Panc1 (cell line): ENCODE measurements around the gene TBRG4. TPM values are rescaled to one million over a fixed set of nuclear protein-coding genes. Genes with fewer than 3 reads are reported as not detected.

ENCODE experiments used
- ATAC-seq: fragments of 200-7000 bp; cut with Tn5 transposase; 2 replicates; pipeline ENCODE4 v1.9.1; 2020; ENCODE audit warnings: mild to moderate bottlenecking, moderate library complexity
- BruUV-seq: library from RNA; stranded (reverse); fragments of 400-500 nt; replicated peaks from 2 replicates; lab custom pipeline; 2021; lab: Mats Ljungman, UMichigan
- CTCF ChIA-PET: fragments of 300-600 bp; sonication (Branson Sonifier 250); formaldehyde crosslinking; loops from one replicate; lab custom pipeline; 2022; ENCODE audit warnings: antibody characterized with exemption; lab: Charles Lee
- POLR2A ChIA-PET: fragments of 300-600 bp; sonication (Branson Sonifier 250); formaldehyde crosslinking; loops from one replicate; lab custom pipeline; 2022; ENCODE audit warnings: antibody characterized with exemption; lab: Charles Lee
- DNase-seq: peaks from one replicate; pipeline ENCODE4 v3.0.0-alpha.2; 2010; ENCODE audit warnings: low read depth, low spot score
- H3K27ac ChIP-seq: 2 replicates; pipeline ENCODE4 v1.5.1; 2011; ENCODE audit warnings: mild to moderate bottlenecking, low read length, inconsistent platforms
- H3K27me3 ChIP-seq: fragments of 200-500 bp; sonication (Bioruptor generic); 2 replicates; pipeline ENCODE4 v1.6.0; 2014; ENCODE audit warnings: low read length, inconsistent platforms; ENCODE audit not compliant: control insufficient read depth, insufficient read depth
- H3K36me3 ChIP-seq: fragments of 200-500 bp; sonication (Bioruptor generic); 2 replicates; pipeline ENCODE4 v1.5.1; 2014; ENCODE audit warnings: inconsistent platforms, mild to moderate bottlenecking, low read length, moderate library complexity; ENCODE audit not compliant: control insufficient read depth, insufficient read depth
- H3K4me1 ChIP-seq: 2 replicates; pipeline ENCODE4 v1.5.1; 2011; ENCODE audit warnings: inconsistent platforms, mild to moderate bottlenecking, low read length, moderate library complexity; ENCODE audit not compliant: control insufficient read depth, insufficient read depth
- H3K4me3 ChIP-seq, 2 experiments: 2 replicates each; pipeline ENCODE4 v1.5.1; 2011 to 2012; ENCODE audit warnings: low read depth in 2 of 2, low read length in 2 of 2, mild to moderate bottlenecking in 2 of 2, inconsistent platforms in 1 of 2, moderate library complexity in 1 of 2
- H3K9me3 ChIP-seq: fragments of 200-500 bp; sonication (Bioruptor generic); 2 replicates; pipeline ENCODE4 v1.5.1; 2014; ENCODE audit warnings: low read depth, mild to moderate bottlenecking, inconsistent platforms, low read length, moderate library complexity; ENCODE audit not compliant: control insufficient read depth, insufficient read depth
- POLR2AphosphoS5 ChIP-seq: IDR thresholded peaks from 2 replicates; pipeline ENCODE4 v1.6.1; 2012; ENCODE audit warnings: mild to moderate bottlenecking, low read depth, low read length, moderate library complexity
- REST ChIP-seq, 2 experiments: IDR thresholded peaks; 2 replicates each; pipeline ENCODE4 v1.6.1; 2011 to 2012; ENCODE audit warnings: low read depth in 2 of 2, control low read depth in 1 of 2, low read length in 1 of 2, mild to moderate bottlenecking in 1 of 2, moderate library complexity in 1 of 2; ENCODE audit not compliant: insufficient read depth in 1 of 2
- SIN3A ChIP-seq: IDR thresholded peaks from 2 replicates; pipeline ENCODE4 v1.6.1; 2012; ENCODE audit warnings: low read depth, mild to moderate bottlenecking, low read length, moderate library complexity, borderline replicate concordance; ENCODE audit not compliant: insufficient read depth
- TCF7L2 ChIP-seq: IDR thresholded peaks from 2 replicates; pipeline ENCODE4 v1.6.1; 2011; ENCODE audit warnings: mild to moderate bottlenecking, low read depth, low read length, inconsistent platforms
- in situ Hi-C: cut with HindIII; loops from 2 replicates; pipeline ENCODE4 v1.10.0; 2016; ENCODE audit warnings: low sequenced_read_pairs, low pct_unique_long_range_greater_than_20kb
- intact Hi-C: fragments of 100-400 bp; cut with micrococcal nuclease; formaldehyde crosslinking; loops from one replicate; pipeline ENCODE4 v1.10.0; 2022; ENCODE audit not compliant: unreplicated experiment
- total RNA-seq: library from RNA; stranded (reverse); gene quantifications from one replicate; pipeline ENCODE4 v1.2.1, GENCODE V29; 2021; ENCODE audit not compliant: unreplicated experiment
- TF ChIP-seq, protein P1 (sequence below): fragments of 450-650 bp; IDR thresholded peaks from 2 replicates; pipeline ENCODE4 v1.5.1; 2017; ENCODE audit warnings: mild to moderate bottlenecking

The TBRG4 gene
- total RNA-seq, 1 experiment from 2014 or later, result 149 TPM

DNA sequence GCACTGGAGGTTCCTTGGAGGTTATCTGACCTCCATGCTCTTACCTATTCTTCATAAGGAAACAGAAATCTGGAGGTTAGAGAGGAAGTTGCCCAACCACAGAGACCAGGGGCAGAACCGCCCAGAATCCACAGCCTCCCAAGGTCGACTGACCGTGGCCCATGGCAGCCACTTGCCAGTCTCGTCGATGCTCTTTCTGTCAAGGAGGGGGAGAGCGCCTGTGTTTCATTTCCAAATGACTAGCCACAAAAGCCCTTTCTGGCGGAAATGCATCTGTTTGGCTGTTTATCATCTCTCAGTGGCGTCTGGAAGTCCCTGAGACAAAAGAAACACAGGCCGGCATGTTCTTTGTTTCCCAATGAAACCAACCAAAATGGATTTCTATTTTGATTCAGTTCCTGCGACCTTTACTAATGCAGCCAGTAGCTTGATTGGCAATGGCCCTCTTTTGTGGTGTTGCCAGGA is 49.0 kb upstream of the TBRG4 start:
- DNase-seq (no peak), ATAC-seq (no peak)
- Histone ChIP-seq H3K36me3 (no peaks in the 10 kb centered on the region), H3K9me3 (no peaks in the 10 kb centered on the region), H3K4me3 (no peak overlapping the region), H3K27me3 (peaks cover 4% of the 10 kb centered on the region; the same call in 1 of the 2 replicates), H3K4me1 (no peaks in the 10 kb centered on the region), H3K27ac (no peak overlapping the region)
- intact Hi-C loops, result no loop called here
- TF ChIP-seq SIN3A (no peak), TCF7L2 (no peak), POLR2AphosphoS5 (no peak), REST (IDR thresholded peaks at IDR 0.05; ENCODE audit: insufficient read depth in 1 of 2, low read depth in 2 of 2, low read length in 1 of 2) (no peak)
- TF ChIP-seq, protein P1, sequence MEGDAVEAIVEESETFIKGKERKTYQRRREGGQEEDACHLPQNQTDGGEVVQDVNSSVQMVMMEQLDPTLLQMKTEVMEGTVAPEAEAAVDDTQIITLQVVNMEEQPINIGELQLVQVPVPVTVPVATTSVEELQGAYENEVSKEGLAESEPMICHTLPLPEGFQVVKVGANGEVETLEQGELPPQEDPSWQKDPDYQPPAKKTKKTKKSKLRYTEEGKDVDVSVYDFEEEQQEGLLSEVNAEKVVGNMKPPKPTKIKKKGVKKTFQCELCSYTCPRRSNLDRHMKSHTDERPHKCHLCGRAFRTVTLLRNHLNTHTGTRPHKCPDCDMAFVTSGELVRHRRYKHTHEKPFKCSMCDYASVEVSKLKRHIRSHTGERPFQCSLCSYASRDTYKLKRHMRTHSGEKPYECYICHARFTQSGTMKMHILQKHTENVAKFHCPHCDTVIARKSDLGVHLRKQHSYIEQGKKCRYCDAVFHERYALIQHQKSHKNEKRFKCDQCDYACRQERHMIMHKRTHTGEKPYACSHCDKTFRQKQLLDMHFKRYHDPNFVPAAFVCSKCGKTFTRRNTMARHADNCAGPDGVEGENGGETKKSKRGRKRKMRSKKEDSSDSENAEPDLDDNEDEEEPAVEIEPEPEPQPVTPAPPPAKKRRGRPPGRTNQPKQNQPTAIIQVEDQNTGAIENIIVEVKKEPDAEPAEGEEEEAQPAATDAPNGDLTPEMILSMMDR, result no peak
- BruUV-seq, result no TSS peak
- in situ Hi-C loops, result no loop called here
- ChIA-PET CTCF (interaction anchor here (0.6 kb wide), 1 partner anchor 67 kb away, joined by 5 read pairs; no protein-coding TSS in a partner anchor), POLR2A (no interaction called here)

DNA sequence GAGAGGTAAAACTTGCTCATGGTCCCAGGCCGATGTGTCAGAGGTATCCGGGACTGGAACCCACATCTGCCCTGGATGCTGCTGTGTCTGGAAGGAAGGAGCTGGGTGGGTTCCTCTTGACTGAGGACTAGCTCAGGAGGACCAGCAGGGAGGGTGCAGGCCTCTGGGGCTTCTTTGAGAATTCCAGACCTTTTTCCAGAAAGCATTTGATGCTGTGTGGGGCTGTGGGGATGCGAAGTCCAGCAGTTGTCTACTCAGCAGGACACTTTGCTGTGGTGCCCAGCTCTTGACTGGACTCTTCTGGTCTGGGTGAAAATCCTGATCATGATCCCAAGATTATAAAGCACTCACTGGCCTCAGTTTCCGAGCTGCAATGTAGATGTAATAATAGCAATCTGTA is 47.8 kb upstream of the TBRG4 start:
- Histone ChIP-seq H3K9me3 (no peaks in the 10 kb centered on the region), H3K4me3 (no peak overlapping the region), H3K36me3 (no peaks in the 10 kb centered on the region), H3K27ac (no peak overlapping the region), H3K27me3 (peaks cover 4% of the 10 kb centered on the region; the same call in 1 of the 2 replicates), H3K4me1 (no peaks in the 10 kb centered on the region)
- intact Hi-C loops (loop anchor here (10.0 kb wide), 1 partner anchor 416 kb away; the partner anchor contains the start of gene ADCY1), in situ Hi-C loops (no loop called here)
- no peak for DNase-seq
- ChIA-PET CTCF (no interaction called here), POLR2A (no interaction called here)
- TF ChIP-seq TCF7L2 (no peak), REST (IDR thresholded peaks at IDR 0.05; ENCODE audit: insufficient read depth in 1 of 2, low read depth in 2 of 2, low read length in 1 of 2) (no peak), SIN3A (no peak), POLR2AphosphoS5 (no peak)
- TF ChIP-seq, protein P1, result no peak
- no peak for ATAC-seq
- BruUV-seq, result no TSS peak
